Measurements from ENCODE around the gene ELAVL1.

Gene ELAVL1

DNA sequence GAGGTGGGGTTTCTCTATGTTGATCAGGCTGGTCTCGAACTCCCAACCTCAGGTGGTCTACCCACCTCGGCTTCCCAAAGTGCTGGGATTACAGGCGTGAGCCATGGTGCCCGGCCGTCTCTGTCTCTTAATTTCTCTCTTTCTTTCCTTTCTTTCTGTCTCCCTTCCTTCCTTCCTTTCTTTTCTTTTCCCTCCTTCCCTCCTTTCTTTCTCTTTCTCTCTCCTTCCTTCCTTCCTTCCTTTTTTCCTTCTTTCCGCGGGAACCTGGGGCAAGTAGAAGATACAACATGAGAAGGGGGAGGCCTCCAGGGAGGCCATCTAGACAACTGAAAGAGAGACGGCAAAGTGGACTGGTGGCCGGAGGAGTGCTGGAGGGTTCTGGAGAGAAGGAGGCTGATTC is 15.2 kb upstream of the ELAVL1 start:
- DNase-seq: no peak

DNA sequence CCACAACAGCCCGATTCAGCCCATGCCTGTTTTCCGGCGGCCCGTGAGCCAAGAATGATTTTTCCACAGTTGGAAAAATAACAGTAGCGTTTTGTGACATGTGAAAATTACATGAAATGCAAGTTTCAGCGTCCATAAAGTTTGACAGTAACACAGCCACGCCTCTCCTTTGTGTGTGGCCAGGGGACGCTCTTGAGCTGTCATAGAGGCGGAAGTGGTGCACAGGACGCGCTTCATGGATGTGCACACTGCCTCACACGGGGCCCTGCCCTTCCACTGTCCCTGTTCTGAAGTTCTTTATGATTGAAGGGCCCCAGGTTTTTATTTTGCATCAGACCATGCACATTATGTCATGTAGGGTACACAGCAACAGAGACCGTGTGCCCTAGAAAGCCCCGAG is 12.4 kb upstream of the ELAVL1 start:
- no peak for DNase-seq

DNA sequence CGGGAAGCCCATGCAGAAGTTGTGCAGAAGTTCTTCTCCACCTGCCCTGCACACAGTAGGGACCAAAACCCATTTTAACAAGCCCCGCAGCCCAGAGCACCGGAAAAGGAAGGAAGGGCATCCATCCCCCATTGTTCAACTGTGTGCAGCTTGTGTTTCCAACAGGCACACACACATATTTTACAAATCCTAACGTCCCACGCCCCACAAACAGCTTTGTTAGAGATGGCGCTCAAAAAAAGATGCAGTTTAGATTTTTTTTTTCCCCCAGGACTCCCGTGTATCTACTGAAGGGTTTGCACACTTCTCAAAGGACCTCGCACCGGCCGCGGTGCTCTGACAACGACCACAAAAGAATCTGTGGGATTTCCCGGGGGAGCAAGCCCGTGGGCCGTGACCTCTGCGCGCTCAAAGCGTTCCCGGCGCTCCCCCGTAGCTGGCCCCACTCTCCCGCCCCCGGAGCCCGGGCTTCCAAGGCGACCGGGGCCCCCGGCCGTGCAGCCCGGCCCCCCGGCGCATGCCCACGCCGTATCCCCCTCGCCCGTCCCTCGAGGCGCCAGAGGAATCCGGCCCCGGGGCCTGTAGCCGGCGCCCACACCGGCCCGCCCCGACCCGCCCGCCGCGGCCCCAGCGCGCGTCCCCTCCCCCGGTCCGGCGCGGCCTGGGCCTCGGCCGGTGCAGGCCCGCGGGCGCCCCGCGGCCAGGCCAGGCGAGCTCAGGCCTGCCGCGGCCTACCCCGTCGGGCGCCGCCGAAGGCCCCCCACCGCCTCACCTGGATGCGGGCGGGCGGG is 523 bp downstream of the ELAVL1 start:
- DNase-seq: no peak

DNA sequence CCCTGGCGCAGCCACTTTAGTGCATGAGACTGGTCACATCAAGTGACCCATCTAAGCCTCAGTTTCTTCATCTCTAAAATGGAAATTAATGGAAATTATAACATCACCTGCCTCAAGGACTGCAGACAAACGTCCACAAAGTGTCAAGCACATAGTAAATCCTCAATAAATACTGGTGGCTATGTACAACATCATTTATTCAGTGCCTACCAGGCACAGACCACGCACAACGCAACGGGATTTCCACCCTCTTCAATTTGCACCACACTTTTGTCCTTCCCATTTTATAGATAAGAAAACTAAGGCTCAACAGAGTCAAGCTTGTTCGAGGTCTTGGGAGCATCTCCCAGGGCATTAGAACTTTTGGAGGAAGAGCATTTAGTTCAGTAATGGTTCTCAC is 1.4 kb downstream of the ELAVL1 start:
- no peak for DNase-seq

DNA sequence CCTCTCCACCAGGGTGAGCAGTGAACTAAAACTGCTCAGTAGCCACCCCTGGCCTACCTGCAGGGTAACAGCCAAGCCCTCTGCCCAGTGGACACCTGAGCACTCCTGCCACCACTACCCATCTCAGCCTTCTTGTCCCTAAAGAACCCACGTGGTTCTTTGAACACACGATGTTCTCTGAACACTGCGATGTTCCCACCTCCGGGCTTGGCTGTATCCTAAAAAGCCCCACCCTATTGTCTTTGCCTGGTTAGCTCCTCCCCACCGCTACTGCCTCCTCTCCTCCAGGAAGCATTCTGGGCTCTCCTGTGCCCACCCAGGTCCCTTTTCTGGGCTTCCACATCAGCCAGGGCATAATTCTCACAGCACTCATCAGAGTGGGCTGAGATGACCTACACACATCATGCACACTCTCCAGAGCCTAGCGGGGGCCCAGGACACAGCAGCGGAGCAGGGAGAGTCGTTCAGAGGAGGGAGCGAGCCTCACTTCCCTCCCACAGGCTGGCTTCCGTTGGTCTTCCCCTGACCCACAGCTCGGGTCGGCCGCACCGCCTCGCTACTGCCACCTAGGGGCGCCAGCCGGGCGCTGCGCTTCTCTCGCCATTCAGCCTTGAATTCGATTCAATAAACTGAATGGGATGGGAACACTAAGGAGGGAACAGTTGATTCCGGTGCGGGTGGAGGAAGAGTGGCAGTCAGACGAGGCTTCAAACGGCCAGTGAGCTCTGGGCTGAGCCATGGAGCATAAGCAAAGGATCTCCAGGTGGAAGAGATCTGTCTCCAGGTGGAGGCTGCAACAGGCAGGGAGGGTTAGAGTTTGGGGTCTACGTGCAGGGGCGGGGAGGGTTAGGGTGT is 3.2 kb downstream of the ELAVL1 start:
- peak; percentile 72 for DNase-seq

DNA sequence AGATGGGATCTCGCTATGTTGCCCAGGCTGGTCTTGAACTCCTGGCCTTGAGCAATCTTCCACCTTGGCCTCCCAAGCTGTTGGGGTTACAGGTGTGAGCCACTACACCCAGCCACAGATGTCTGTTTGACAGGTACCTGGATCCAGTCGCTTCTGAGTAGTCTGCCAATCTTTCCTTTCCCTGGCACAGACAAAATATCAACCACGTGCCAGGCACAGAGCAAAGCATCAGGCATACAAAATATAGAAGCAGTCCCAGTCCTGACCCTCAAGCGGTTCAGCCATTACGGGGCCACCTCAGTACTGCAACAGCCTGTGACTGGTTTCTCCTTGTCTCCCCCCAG is 3.8 kb downstream of the ELAVL1 start:
- DNase-seq: no peak

DNA sequence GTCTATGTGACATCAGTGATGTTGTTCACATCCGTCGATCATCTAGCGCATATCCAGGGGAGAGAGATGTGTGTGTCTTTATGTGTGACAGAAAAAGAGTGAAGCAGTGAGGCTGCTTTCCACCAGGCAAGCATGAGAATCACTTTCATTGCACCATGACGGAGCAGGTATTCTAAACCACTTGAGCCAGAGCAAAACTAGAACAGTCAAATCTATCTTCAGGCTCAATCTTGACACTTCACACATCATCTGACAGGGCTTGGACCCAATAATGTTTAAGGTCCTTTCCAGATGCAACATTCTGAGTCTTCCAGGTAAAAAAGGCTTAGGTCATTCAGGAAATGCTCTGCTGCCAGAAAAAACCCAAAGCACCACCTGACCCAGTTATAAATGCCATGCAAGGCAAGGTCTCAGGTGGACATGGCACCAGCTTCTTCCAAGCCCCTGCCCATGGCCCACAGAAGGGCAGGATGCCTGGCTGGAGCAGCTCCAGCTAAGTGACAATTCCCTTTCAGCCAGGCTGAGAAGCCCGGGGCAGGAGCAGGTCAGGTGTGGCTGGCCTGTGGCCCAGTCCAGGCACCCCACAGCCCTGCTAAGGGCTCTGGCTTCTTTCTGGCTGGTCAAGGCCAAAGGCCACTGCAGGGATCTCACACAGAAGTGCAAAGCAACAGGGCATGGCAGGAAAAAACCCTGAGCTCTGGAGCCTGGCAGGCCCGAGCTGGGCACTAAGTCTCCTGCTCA is 5.0 kb downstream of the ELAVL1 start:
- no peak for DNase-seq

DNA sequence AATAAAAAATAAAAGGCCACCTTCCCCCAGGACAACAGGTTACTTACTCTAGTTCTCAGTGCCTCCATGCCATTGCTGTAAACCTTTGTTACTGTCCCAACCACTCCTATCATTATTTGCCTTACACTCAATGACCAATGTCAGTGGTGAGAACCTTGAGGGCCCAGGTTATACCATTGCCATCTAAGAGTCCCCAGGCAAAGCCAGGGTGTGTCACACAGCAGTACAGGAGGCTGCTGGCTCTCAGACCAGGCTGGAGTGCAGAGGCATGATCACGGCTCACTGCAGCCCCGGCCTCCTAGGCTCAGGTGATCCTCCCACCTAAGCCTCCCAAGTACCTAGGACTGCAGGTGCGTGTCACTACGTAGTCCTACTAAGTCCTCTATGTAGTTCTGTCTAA is 6.1 kb downstream of the ELAVL1 start:
- no peak for DNase-seq

DNA sequence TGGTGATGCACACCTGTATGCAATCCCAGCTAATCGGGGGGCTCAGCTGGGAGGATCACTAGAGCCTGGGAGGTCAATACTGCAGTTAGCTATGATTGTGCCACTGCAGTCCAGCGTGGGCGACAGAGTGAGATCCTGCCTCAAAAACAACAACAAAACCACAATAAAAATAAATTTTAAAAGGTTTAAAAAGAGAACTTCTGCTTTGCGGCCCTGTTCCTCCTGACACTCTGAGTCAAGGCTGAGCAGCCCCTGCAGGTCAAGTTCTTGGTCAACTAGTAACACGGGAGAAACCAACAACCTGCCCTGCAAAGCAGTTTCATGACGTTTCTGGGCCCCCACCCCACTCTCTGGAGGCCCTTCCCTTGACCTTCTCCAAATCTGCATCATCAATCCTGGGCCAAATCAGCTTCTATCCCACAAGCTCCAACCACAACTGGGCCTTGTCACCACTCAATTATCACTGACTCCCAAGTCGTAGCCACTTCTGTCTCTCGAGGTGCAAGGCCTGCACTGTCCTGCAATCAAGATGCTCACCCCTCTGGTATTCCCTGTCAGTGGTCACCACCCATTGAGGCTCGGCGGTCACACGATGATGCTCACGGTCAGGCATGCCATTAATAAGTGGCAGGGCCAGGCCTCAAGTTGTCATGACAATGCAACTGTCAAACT is 7.5 kb downstream of the ELAVL1 start:
- no peak for DNase-seq

DNA sequence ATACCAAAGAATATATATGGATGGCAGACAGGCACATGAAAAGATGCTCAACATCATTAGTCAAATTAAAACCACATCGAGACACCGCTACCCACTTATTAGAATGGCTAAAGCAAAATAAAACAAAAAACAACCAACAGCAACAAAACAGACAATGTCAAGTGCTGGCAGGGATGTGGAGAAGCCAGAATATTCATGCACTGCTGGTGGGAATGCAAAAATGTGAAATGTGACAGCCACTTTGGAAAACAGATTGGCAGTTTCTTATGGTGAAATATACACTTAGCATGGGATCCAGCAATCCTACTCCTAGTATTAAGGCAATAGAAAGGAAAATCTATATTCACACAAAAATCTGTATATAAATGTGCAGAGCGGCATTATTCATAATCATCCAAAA is 8.6 kb downstream of the ELAVL1 start:
- DNase-seq: no peak

DNA sequence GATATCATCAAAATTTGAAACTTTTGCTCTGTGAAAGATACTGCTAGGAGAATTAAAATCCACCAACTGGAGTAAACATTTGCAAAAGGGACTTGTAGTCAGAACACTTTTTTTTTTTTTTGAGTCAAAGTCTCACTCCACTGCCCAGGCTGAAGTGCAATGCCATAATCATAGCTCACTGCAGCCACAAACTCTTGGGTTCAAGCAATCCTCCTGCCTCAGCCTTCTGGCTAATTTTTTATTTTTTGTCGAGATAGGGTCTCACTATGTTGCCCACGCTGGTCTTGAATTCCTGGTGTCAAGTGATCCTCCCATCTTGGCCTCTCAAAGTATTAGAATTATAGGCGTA is 9.7 kb downstream of the ELAVL1 start:
- DNase-seq: no peak

DNA sequence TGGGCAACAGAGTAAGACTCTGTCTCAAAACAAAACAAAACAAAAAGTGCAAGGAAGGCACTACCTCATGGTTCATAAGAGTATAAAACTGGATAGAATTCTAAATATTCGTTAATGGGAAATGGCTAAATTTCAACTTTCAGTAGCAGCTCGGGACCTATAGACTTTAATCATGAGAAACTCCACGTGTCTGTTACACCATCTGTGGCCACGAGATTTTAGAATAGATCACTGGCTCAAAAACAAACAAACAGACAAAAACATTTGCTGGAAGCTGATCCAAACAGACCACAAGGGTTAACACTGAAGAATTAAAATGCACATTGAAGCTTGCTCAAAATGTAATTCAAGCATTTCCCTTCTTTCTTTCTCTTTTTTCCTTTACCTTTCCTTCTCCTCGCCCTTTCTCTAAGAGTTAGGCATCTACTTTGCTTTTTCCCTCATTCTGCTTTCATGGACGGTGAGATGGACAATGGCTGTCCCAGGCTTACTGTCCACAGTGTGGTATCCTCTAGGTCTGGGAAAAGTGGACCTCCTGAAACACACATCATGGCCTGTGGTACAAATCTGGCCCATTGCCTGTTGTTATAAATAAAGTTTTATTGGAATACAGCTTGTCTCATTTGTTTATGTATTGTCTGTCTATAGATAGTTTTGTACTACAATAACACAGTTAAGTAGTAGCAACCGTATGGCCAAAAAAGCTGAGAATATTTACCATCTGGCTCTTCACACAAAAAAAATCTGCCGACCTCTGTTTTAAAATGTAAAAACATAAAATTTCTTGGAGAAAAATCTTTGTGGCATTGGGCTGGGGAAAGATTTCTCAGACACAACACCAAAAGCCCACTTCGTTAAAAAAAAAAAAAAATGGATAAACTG is 10.3 kb downstream of the ELAVL1 start:
- no peak for DNase-seq

DNA sequence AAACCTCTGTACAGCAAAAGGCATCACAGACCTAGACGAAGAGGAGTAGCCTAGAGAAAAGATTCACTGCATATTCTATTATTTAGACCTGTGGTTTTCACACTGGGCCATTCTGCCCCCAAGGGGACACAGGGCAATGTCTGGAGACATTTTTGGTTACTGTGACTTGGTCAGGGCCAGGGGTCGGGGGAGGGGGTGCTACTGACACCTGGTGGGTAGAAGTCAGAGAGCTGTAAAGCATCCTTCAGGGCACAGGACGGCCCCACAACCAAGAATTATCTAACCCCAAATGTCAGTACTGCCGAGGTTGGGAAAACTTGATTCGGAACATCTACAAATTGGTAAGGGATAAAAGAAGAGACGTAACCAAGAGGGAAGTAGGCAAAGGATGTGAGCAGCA is 11.3 kb downstream of the ELAVL1 start:
- no peak for DNase-seq

DNA sequence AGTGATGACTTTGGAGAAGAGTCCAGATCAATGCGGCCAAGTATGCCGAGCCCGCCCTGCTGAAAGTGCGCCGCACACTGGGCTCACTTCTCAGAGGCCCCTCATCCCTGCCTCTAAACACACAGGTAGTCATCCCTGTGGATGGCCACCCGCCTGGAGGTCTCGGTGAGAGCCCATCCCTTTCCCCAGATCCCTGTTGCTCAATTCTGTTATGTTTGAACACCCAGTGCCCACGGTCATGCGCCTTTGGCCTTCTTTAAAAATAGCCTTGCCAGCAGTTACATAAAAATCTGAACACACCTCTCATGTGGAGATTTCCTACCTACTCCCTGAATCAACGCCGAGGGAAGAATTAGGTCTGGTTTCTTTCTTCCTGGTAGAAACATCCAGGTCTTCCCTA is 11.9 kb downstream of the ELAVL1 start:
- DNase-seq: no peak

DNA sequence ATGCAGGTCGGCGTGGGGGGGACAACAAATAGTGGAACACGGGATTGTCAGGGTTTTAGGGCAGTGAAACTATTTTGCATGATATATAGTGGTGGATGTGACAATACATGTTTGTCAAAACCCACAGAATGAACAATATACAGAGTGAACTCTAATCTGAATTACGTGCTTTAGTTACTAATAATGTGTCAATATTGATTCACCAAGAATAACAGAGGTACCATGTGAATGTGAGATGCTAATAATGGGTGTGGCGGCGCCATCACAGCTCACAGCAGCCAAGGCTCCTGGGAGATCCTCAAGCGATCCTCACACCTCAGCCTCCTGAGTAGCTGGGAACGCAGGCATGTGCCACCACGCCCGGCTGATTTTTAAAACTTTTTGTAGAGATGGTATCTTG is 12.9 kb downstream of the ELAVL1 start:
- DNase-seq: no peak

DNA sequence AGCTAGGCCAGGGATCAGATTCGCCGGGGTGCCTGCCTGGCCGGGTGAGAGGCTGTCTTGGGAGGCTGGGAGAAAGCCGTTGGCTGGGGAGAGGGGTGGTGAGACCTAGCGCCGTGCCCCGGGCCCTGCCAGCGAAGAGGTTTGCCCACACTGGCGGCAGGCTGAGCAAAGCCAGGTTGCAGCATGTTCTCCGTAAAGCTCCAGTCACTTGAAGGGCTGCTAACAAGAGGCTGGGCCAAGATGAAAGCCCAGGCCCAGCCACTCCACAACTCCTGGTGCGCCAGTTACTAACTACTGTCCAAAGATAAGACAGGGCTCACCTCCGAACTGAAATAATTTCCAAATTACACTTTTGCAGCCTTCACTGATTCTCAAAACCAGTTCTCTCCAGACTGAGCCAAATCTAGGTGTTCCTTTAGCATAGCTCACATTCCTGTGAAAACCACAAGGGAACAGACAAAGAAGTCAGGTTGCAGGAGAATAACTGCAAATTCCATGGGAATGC is 16.3 kb downstream of the ELAVL1 start:
- DNase-seq: no peak

DNA sequence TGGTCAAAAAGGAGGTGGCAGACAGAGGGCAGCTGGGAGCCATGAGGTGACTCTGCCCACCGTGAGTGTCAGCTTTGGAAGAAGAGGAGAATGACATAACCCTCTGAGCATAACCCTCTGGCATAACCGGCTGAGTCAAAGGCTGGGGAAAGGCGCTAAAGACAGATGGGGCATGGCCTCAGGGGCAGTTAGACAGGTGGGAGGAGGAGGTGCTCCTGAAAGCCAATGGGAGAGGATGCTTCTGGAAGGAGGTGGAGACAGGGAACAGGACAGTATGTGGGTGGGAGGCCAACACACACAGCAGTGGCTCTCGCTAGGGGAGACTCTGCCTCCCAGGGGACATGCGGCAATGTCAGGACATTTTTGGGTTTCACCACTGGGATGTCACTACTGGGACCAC is 17.1 kb downstream of the ELAVL1 start:
- DNase-seq: no peak

DNA sequence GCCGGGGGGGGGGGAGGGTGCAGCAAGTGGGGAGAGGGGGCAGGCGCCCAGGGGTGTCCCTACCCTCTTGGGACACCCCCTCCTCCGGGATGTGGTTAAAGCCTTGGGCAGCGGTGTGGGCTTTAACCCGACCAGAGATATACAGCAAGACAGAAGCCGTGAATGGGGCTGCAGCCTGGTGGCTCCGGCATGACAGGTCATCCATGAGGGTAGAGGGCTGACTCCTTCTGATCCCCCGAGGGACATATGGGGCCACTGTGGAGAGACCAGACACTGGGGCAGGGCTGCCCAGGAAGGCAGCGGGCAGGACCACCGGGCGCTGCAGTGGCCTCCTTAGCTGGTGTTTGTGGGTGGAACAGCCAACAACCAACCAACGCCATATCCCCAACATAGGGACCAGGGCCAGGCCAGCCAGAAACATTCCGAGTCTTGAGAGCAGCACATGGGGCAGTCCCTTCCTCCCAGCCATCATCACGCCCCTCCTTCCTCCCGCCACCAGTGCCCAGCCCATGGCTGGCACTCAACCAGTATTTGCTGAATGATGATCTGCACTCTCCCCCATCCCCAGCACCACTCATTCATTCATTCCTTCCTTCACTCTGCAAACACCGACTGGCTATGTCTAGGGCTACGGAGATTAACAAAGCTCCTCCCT is 18.2 kb downstream of the ELAVL1 start:
- DNase-seq: no peak

DNA sequence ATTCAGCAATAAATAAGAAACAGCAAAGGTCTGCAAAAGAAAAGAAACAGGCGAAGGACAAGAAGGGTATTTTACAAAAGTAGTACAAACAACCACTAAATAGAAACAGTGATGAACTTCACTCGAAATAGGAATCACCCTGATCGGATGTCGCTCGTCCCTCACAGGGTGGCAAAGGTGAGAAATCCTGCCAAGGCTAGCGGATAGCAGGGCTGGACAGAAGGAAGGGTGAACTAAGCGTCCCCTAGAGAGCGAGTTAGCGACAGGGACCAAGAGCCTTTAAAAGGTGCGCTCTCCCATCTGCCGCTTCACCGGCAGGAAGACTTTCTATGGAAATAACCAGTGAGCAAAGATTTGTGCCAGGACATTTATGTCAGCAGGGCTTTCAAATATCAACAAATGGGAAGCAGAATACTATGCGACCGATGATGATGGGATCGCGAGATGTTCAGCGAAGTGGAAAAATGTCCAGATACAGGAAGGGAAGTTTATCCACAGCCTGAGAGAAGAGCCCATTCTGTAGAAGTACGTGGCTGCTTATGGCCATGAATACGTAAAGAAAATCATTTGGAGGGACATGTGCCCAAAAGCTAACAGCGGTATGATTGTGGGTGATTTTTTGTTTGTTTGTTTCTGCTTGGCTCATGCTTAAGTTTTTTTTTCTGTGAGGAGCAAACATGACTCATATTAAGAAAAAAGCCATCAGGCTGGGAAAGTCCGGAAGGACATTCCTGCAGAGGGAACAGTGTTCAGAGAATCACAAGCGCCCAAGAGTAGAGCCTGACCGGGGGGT is 18.9 kb downstream of the ELAVL1 start:
- DNase-seq: peak; percentile 11

DNA sequence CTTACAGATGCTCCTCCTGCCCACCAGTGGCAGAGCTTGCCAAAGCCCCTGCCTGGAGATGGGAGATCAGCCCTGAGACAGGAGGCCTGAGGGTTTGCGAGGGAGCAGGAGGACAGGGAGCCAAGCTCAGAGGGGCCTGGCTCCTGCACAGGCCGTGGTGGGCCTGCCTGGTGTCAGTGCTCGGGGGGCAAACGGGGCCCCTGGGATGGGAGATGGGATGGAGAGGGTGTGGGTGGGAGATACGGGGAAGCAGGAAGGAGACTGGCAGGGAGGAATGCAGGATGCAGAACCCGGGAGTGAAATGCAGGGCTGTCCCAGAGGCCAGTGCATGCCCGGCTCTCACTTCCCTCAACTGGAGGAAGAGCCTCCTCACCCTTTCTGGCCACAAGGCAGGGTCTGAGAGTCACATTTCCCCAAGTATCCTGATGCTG is 19.9 kb downstream of the ELAVL1 start:
- no peak for DNase-seq
